ENCODE measurements around the gene STAC. TPM values are rescaled to one million over a fixed set of nuclear protein-coding genes. Genes with fewer than 3 reads are reported as not detected.

STAC gene
- total RNA-seq, 1 donor: 3.3 TPM

GRCh38 chr3:36477655-36478054, 97.4 kb downstream of the STAC start:
- TF ChIP-seq CTCF (IDR thresholded peaks at IDR 0.05; ENCODE audit: extremely low read depth, low read depth, low read length): no peak
- no peaks in the 10 kb centered on the region for H3K27me3 ChIP-seq (ENCODE audit: insufficient read depth, low read length)
- no peak for DNase-seq (ENCODE audit: insufficient read length, low spot score, missing footprints)
- no peaks in the 10 kb centered on the region for H3K4me1 ChIP-seq (ENCODE audit: insufficient read depth, low read length)
- H3K4me3 ChIP-seq (ENCODE audit: insufficient read depth, low read length): no peak overlapping the region
- H3K9me3 ChIP-seq (ENCODE audit: low read depth, low read length): no peaks in the 10 kb centered on the region
- H4K20me1 ChIP-seq (ENCODE audit: insufficient read depth, low read length): no peaks in the 10 kb centered on the region
- H2AFZ ChIP-seq (ENCODE audit: low read length): no peak overlapping the region
- H3K4me2 ChIP-seq (ENCODE audit: insufficient read depth, low read length): no peak overlapping the region
- H3K36me3 ChIP-seq (ENCODE audit: insufficient read depth, low read length): no peaks in the 10 kb centered on the region
- H3K79me2 ChIP-seq (ENCODE audit: insufficient read depth, low read length): no peaks in the 10 kb centered on the region
- no peak overlapping the region for H3K27ac ChIP-seq (ENCODE audit: low read depth, low read length)

- Histone ChIP-seq H3K27me3 (ENCODE audit: insufficient read depth, low read length) (no peaks in the 10 kb centered on the region), H3K36me3 (ENCODE audit: insufficient read depth, low read length) (no peaks in the 10 kb centered on the region), H3K4me2 (ENCODE audit: insufficient read depth, low read length) (no peak overlapping the region), H3K27ac (ENCODE audit: low read depth, low read length) (no peak overlapping the region), H3K79me2 (ENCODE audit: insufficient read depth, low read length) (no peaks in the 10 kb centered on the region), H2AFZ (ENCODE audit: low read length) (no peak overlapping the region), H3K4me1 (ENCODE audit: insufficient read depth, low read length) (no peaks in the 10 kb centered on the region), H4K20me1 (ENCODE audit: insufficient read depth, low read length) (no peaks in the 10 kb centered on the region), H3K4me3 (ENCODE audit: insufficient read depth, low read length) (no peak overlapping the region), H3K9me3 (ENCODE audit: low read depth, low read length) (no peaks in the 10 kb centered on the region)
- TF ChIP-seq CTCF (IDR thresholded peaks at IDR 0.05; ENCODE audit: extremely low read depth, low read depth, low read length): no peak
- DNase-seq (ENCODE audit: insufficient read length, low spot score, missing footprints): no peak
Observed at GRCh38 chr3:36480911-36481648, 100.8 kb downstream of the STAC start.

GRCh38 chr3:36482256-36482655, 102.0 kb downstream of the STAC start:
- H3K27ac ChIP-seq (ENCODE audit: low read depth, low read length): no peak overlapping the region
- no peaks in the 10 kb centered on the region for H3K27me3 ChIP-seq (ENCODE audit: insufficient read depth, low read length)
- H3K79me2 ChIP-seq (ENCODE audit: insufficient read depth, low read length): no peaks in the 10 kb centered on the region
- H3K9me3 ChIP-seq (ENCODE audit: low read depth, low read length): no peaks in the 10 kb centered on the region
- H2AFZ ChIP-seq (ENCODE audit: low read length): no peak overlapping the region
- no peak overlapping the region for H3K4me3 ChIP-seq (ENCODE audit: insufficient read depth, low read length)
- DNase-seq (ENCODE audit: insufficient read length, low spot score, missing footprints): no peak
- no peaks in the 10 kb centered on the region for H4K20me1 ChIP-seq (ENCODE audit: insufficient read depth, low read length)
- no peak overlapping the region for H3K4me2 ChIP-seq (ENCODE audit: insufficient read depth, low read length)
- H3K4me1 ChIP-seq (ENCODE audit: insufficient read depth, low read length): no peaks in the 10 kb centered on the region
- no peak for TF ChIP-seq CTCF (IDR thresholded peaks at IDR 0.05; ENCODE audit: extremely low read depth, low read depth, low read length)
- no peaks in the 10 kb centered on the region for H3K36me3 ChIP-seq (ENCODE audit: insufficient read depth, low read length)

- Histone ChIP-seq H3K4me2 (ENCODE audit: insufficient read depth, low read length) (no peak overlapping the region), H4K20me1 (ENCODE audit: insufficient read depth, low read length) (no peaks in the 10 kb centered on the region), H3K4me1 (ENCODE audit: insufficient read depth, low read length) (no peaks in the 10 kb centered on the region), H3K79me2 (ENCODE audit: insufficient read depth, low read length) (no peaks in the 10 kb centered on the region), H3K4me3 (ENCODE audit: insufficient read depth, low read length) (no peak overlapping the region), H3K27me3 (ENCODE audit: insufficient read depth, low read length) (no peaks in the 10 kb centered on the region), H3K9me3 (ENCODE audit: low read depth, low read length) (no peaks in the 10 kb centered on the region), H3K36me3 (ENCODE audit: insufficient read depth, low read length) (no peaks in the 10 kb centered on the region), H2AFZ (ENCODE audit: low read length) (no peak overlapping the region), H3K27ac (ENCODE audit: low read depth, low read length) (no peak overlapping the region)
- no peak for DNase-seq (ENCODE audit: insufficient read length, low spot score, missing footprints)
- no peak for TF ChIP-seq CTCF (IDR thresholded peaks at IDR 0.05; ENCODE audit: extremely low read depth, low read depth, low read length)
Observed at GRCh38 chr3:36482880-36483279, 102.6 kb downstream of the STAC start.
